ENCODE results near the gene LGR4. TPM values are rescaled to one million over a fixed set of nuclear protein-coding genes. Genes with fewer than 3 reads are reported as not detected.
A peak's percentile ranks its signal among the peaks of the same experiment; 100 is the strongest.
"Not testable (repeated sequence)": the region's sequence is repeated elsewhere in the genome, so short reads cannot be mapped to it uniquely, and the experiment has no call there.

The LGR4 gene, protein sequence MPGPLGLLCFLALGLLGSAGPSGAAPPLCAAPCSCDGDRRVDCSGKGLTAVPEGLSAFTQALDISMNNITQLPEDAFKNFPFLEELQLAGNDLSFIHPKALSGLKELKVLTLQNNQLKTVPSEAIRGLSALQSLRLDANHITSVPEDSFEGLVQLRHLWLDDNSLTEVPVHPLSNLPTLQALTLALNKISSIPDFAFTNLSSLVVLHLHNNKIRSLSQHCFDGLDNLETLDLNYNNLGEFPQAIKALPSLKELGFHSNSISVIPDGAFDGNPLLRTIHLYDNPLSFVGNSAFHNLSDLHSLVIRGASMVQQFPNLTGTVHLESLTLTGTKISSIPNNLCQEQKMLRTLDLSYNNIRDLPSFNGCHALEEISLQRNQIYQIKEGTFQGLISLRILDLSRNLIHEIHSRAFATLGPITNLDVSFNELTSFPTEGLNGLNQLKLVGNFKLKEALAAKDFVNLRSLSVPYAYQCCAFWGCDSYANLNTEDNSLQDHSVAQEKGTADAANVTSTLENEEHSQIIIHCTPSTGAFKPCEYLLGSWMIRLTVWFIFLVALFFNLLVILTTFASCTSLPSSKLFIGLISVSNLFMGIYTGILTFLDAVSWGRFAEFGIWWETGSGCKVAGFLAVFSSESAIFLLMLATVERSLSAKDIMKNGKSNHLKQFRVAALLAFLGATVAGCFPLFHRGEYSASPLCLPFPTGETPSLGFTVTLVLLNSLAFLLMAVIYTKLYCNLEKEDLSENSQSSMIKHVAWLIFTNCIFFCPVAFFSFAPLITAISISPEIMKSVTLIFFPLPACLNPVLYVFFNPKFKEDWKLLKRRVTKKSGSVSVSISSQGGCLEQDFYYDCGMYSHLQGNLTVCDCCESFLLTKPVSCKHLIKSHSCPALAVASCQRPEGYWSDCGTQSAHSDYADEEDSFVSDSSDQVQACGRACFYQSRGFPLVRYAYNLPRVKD
- polyA plus RNA-seq (ENCODE audit: insufficient read length in 3 of 3), result 100 to 1,000 TPM; 127 to 150 (median 149) TPM

DNA sequence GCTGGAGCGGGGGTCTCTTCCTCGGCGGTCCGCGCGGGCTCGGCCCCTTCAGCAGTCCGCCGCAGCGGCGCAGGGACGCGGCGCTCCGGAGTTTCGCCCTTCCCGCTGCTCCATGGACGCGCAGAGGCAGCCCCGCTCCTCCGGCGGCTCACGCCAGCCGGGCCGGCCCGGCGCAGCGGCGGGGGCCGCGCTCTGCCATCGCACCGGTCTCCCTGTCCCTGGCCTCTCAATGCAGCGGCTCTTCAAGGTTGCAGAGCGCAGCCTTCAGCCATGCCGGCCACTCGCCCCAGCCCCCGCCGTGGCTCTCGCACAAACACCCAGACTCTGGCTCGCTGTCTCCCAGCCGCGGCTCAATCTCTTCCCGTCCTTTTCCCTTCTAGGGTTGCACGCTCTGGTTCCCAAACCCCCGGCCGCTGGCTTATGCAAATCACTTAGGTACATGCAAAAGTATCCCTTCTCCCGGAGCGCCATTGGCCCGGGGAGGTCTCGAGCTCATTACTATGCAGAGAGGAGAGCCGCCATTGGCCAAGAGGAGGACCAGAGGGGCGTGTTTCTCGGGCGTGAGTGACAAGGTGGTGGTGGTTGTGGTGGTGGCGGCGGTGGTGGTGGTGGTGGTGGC lies at the start of gene LGR4:
TSS of gene LGR4 (minus strand) at position 393 of the 619 bp plus-strand sequence. CDS start 488 bp downstream, outside the sequence.
- peak; percentile 81 to 92 (median 85) for DNase-seq (ENCODE audit: low read depth in 3 of 3, low spot score in 2 of 3)

DNA sequence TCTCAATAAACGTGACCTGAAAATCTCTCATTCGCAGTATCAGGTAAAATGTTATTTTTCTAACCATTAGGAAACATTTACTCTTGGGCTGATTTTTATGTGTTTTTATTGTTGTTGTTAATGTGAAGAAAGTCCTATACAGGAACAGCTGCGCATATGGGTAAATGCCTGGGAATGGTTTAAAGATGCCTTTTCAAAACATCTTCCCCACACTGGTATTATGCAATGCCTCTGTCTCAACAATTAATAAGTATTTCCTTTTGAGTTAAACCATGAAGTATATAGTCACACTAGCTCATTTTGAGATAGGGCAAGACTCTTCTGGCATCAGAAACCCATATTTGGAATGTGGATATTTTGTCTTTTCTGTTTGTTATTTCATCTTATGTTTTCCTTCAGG lies 47.6 kb upstream of the LGR4 start:
- DNase-seq (ENCODE audit: low read depth in 3 of 3, low spot score in 2 of 3), result no peak

DNA sequence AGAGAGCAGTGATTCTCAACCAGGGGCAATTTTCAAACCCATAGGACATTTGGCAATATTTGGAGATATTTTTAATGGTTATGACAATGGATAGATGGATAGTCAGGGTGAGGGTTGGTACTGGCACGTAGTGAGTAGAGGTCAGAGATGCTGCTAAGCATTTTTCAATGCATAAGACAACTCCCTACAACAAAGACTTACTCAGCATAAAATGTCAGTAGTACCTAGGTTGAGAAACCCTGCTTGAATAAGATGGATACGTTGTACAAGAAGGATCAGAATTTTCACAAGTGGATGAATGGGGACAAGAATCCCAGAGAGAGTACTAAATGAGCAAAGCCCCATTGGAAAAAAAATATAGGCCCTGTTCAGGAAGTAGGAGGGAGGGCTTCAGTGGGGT lies 45.9 kb upstream of the LGR4 start:
- DNase-seq (ENCODE audit: low read depth in 3 of 3, low spot score in 2 of 3), result no peak

DNA sequence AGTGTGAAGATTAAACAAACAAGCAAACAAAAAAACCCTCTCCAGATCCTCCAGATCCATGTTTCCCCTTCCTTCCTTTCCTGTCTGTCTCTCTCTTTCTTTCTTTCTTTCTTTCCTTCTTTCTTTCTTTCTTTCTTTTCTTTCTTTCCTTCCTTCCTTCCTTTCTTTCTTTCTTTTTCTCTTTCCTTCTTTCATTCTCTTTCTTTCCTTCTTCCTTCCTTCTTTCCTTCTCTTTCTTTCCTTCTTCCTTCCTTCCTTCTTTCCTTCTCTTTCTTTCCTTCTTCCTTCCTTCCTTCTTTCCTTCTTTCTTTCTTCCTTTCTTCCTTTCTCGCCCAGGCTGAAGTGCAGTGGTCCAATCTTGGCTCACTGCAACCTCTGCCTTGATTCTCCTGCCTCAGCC lies 44.9 kb upstream of the LGR4 start:
- not testable (repeated sequence) for DNase-seq (ENCODE audit: low read depth in 3 of 3, low spot score in 2 of 3)

DNA sequence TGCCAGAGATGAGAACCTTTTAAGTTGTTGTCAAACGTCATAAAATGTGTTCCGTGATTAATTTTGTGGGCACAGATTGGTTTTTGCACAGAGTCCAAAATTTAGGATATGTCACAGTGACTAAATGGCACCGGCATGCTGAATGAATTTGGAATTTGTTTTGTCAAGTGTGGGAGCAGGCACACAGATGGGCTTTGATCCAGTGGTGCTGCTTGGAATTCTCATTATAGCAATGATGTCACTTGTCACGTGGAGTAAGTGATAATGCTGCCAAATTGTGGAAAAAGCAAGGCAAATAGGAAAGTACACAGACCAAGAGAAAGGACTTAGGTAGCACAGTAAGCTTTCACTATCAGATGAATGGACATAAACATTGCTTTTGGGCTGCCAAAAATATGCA lies 42.0 kb upstream of the LGR4 start:
- DNase-seq (ENCODE audit: low read depth in 3 of 3, low spot score in 2 of 3), result no peak

DNA sequence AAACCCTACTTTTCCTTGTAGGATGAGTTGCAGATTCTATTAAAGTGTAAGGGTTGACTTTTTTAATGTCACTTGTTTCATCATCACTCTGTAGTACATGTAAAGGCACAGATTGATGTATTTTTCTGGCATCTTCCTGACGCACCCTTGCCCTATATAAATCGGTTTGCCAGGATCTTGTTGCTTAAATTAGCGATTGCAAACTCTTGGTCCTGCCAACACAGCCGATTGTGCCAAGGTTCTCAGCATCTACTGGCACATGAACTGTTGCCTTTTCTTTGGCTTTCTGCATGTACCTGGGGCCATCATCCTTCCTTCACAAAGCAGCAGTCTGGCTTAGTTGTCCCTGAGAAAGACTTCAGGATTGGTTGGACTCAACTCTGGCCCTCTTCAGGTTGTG lies 41.5 kb upstream of the LGR4 start:
- DNase-seq (ENCODE audit: low read depth in 3 of 3, low spot score in 2 of 3), result no peak

DNA sequence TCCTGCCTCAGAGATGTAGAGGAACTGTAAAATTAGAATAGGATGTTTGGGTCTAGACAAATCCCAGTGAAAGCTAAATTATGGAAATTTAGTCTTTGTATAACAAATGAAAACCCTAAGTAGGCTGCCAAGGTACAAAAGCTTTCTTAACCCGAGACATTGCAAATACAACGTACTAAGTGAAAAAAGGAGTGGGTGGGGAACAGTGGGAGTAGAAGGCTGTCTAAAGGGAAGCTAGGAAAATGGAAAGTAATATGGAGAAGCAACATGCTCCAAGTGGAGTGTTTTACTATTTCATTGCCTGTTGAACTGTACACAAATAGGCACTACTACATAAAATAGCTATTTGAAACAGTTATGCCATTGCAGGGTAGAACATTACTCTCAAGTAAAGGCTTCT lies 40.8 kb upstream of the LGR4 start:
- DNase-seq (ENCODE audit: low read depth in 3 of 3, low spot score in 2 of 3), result no peak

DNA sequence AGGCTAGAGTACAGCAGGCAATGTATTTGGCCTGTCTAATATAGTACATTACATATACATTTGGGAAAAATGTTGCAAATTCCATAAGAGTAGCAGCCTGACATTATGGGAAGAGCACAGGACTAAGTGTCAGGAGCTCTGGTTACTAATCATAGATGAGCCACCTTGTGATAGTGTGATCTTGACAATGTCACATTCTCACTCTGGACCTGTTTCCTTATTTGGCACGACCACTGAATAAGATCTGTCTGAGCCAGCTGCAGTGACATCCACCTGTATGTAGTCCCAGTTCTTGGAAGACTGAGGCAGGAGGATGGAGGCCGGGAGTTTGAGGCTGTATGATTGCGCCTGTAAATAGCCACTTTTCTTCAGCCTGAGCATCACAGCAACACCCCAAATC lies 39.6 kb upstream of the LGR4 start:
- no peak for DNase-seq (ENCODE audit: low read depth in 3 of 3, low spot score in 2 of 3)

DNA sequence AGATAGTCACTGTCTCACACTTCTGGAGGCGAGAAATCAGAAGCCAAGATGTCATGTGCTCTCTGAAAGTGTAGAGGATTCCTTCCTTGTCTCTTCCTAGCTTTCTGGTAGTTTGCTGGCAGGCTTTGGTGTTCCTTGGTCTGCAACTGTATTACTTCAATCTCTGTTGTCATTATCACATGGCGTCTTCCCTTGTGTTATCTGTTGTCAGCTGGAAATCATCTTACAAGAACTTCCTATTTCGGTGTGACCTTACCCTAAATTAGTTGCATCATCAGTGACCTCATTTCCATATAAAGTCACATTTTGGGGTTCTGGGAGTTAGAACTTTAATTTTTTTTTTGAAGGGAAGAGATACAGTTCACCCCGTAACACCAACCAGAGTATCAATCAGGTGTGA lies 37.3 kb upstream of the LGR4 start:
- no peak for DNase-seq (ENCODE audit: low read depth in 3 of 3, low spot score in 2 of 3)

DNA sequence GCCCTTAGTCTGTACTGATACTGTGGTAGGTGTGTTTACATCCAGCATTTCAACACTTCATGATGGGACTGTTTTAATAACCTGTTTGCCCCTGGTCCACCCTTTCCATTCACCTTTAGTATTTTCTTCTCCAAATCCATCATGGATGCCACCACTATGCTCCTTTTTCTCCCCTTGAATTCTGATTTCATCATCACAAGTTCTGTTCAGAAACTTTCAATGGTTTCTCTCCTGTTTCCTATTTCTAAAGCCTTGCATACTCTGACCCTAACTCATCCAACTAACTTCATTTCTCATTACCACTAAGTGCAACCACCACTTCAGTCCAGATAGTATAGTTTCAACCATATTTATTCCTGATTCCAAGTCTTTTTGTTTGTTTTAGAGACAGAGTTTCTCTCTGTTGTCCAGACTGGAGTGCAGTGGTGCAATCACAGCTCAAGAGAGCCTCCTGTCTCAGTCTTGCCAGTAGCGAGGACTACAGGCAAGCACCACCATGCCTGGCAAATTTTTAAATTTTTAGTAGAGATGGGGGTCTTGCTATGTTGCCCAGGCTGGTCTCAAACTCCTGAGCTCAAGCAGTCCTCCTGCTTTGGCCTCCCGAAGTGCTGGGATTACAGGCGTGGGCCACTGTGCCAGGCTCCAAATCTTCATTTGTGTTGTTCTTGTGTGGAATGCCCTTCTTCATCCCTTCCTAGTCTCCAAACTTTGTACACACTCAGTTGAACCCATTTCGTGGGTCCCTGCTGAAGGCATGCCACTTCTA lies 35.1 kb upstream of the LGR4 start:
- no peak for DNase-seq (ENCODE audit: low read depth in 3 of 3, low spot score in 2 of 3)

DNA sequence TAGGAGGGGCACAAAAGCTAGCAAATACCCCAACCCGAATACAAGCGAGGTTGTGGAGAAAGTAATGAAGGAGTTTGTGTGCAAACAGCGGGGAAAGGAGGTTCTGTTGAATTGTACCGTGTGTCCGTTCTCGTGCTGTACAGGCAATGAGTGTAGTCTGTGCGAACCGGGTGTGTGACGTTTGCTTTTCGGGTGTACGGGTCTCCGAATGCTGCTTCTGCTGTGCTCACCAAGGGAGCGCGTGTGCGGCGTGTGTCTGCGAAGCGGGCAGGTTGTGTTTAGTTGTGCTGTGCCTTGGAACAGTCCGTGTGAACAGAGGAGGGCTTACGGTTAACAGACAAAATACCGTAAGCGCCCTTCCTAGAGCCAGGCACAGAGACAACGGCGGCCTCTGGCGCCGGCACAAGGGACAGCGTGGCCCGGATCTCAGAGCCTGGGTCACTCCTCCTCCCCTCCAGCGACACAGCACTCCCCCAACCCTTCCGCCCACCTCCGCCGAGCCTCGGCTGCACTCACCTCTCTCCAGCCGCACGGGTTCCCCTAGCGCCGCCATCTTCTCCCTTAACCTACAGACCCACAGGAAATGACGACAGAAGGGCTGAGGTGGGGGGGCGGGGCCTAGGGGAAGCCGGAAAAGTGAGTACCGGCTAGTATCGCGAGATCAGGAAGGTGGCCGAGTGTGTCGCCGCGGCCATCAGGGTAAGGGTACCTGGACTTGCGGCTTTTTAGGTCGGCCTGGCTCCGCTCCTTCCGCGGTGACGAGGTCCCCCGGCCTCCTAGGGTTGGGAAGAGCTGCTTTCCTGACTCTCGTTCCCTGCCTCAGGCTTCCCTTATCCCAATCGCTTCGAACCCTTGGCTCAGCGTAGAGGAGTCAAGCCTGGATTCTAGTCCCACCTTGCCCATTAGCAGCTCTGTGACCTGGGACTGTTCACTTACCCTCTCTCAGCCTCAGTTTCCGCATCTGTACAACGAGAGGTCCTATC lies 33.9 kb upstream of the LGR4 start, which contains the start of gene LIN7C:
TSS of gene LIN7C (minus strand) at position 570 of the 983 bp plus-strand sequence. CDS start at position 553, 17 bp downstream.
- peak; percentile 90 to 94 (median 93) for DNase-seq (ENCODE audit: low read depth in 3 of 3, low spot score in 2 of 3)

DNA sequence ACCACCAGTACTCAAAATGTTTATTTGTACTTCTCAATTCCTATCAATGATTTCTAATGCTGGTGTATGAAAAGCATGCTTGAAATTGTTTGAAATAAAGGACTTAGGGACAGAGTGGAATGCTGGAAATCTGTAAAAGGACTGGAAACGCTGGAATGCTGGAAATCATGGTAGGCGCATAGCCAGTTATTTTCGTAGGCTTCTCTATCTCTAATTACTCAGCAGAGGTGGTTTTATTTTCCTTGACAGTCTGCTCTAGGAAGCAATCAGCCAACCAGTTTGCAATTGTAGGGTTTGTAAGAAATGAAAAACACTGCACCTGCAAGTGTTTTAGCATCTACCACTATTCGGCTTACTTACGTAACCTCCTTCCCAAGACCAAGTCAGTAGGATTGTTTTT lies 33.2 kb upstream of the LGR4 start:
- DNase-seq (ENCODE audit: low read depth in 3 of 3, low spot score in 2 of 3), result no peak

DNA sequence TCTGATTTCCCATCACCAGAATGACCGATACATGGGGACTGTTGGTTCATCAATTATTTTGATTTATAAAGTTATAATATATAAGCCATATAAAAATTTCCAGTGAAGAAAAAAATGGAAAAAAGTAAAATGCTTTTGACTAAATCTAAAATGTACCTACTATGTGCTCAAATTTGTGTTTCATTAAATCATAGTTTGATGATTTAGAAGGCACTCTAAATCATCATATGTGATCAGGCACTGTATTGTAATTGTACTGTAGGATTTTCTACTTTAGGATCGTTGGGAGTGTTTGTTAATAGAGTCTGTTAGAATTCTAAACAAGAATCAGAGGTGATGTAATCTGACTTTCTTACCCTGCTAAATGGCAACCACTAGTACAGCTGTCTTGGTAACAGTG lies 31.6 kb upstream of the LGR4 start:
- DNase-seq (ENCODE audit: low read depth in 3 of 3, low spot score in 2 of 3), result no peak

DNA sequence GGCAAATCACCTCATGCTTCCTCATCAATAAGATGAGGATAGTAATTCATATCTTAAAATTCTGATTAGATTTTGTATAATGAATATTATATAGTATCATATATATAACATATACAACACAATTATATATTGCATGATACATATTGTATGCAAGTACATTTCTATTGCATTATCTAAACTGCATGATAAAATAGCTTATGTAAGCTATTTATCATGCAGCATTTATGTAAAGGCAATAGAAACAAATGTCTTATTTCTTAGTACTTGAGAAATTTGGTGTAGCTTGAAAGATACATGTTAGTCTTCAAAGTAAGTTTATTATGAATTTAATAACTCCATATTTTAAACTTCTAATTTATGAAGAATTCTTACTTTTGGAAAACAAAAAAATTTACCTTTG lies 28.5 kb upstream of the LGR4 start:
- DNase-seq (ENCODE audit: low read depth in 3 of 3, low spot score in 2 of 3), result no peak

DNA sequence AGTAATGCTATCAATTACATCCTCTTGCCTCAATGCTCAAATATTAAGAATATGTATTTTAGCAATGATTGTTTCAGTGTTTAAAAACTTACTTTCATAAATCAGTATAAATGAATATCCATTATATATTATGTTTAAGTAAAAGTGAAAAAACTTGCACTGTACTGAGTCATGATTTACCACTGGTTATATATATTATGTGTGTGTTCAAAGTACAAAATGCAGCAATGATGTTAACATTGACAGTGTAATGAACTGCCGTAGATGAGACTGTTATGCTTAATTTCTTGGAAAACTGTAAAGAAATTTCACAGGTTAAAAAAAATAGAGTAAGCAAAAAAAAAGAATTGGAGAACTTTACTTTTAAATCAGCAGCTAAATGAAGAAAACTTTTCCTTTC lies 25.3 kb upstream of the LGR4 start:
- no peak for DNase-seq (ENCODE audit: low read depth in 3 of 3, low spot score in 2 of 3)

DNA sequence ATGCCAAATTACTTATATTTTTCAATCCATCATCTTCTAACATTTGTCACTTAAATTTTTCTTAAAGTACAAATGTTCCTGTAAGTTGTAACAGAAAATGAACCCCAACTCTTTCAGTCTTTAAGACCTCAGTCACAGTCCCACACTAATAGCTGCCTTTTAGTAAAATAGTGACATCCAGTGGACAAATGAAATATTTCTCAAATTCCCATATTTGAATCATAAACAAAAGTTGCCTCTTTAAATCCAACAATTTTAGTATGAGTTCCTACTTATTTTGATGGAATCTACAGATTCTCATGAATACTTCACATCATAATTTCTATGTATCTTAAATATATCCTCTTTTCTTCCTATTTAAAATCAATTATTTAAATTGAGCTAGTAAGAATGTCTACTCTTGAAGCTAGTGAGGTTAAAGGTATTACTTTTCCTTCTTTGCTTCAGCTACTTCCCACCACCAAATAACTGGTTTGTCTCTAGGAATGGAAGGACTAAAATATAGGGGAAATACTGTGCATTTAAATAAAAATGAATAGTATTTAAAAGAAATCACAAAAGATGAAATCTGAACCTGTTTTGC lies 24.8 kb upstream of the LGR4 start:
- no peak for DNase-seq (ENCODE audit: low read depth in 3 of 3, low spot score in 2 of 3)

DNA sequence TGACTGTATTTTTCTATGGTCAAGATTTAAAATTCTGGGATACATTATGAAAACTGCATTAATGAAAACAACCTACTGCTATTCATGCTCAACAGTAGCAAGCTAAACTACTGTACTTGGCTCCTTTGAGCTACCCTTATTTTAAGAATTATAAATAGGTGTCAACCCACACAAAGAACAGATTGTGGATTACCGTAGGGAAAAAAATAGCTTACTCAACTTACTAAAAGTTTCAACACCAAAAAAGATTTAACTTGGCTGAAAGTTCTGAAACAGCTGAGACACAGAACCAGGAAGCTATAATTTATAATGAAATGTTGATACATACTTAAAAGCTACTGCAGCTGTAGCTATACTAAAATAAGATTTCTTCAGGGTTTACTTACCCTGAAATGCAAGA lies 23.9 kb upstream of the LGR4 start:
- DNase-seq (ENCODE audit: low read depth in 3 of 3, low spot score in 2 of 3), result no peak

DNA sequence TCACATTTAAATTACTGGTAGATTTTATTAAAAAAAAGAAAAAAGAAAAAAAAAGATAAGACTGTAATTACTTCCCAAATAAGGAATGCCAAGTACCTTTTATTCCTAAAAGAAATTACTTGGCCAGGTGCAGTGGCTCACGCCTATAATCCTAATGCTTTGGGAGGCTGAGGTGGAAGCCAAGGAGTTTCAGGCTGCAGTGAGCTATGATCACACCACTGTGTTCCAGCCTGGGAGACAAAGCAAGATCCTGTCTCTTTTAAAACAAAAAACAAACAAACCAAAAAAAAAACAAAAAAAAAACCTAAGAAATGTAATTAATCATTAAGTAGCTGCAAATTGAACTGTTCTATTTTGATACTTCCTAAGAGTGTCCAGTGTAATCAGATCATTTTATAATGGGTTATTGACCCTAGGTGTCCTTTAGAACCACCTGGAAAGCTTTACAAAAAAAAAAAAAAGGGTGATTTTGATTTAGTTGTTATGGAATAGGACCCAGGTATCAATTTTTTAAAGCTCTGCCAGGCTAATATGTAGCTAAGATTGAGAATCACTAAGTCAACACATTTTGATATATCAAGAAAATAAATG lies 23.2 kb upstream of the LGR4 start:
- DNase-seq (ENCODE audit: low read depth in 3 of 3, low spot score in 2 of 3), result no peak
